ENCODE measurements around the gene ARIH2. TPM values are rescaled to one million over a fixed set of nuclear protein-coding genes. Genes with fewer than 3 reads are reported as not detected.

ARIH2 gene
- total RNA-seq, 1 experiment from 2014 or later, result 100 TPM

DNA sequence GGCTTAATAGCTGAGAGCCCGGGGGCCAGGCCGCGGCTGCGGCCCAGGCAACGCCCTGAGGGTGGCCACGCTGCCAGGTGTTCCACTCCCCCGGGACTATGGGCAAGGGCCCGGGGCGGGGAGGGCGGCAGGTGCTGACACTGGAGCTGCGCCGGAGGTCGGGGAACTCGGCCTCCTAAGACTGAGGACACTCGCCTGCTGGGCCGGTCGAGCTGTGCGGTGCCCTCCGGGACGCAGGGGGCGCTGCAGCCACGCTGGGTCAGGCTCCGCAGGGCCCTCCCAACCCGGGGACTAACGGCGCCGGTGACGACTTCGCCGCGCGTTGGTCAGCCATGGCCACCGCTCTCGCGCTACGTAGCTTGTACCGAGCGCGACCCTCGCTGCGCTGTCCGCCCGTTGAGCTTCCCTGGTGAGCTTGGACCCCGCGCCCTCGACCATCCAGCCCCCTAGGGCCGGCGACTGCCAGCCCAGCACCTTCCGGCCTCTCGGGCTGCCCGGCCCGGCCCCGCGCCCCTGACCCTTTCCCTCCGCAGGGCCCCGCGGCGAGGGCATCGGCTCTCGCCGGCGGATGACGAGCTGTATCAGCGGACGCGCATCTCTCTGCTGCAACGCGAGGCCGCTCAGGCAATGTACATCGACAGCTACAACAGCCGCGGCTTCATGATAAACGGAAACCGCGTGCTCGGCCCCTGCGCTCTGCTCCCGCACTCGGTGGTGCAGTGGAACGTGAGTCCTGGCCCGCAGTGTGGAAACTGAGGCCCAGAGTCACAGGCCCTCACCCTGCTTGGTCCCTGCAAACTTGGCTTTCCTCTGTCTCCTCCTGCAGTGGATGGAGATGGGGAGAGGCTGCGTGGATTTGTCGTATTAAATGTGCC, 103.4 kb downstream of the ARIH2 start, which contains the start of gene NDUFAF3:
Gene NDUFAF3, plus strand, starts transcription at position 309 of the 875 bp plus-strand sequence. Its CDS starts 24 bp downstream, at position 333.
- Histone ChIP-seq H3K9me3 (replicated peaks) (no peaks in the 10 kb centered on the region), H3K27me3 (no peaks in the 10 kb centered on the region), H3K27ac (peak within 1 kb of the TSS; percentile 82), H3K4me3 (peak within 1 kb of the TSS; percentile 90), H3K36me3 (peaks cover 28% of the 10 kb centered on the region), H3K4me1 (peaks cover 6% of the 10 kb centered on the region; the same call in 1 of the 2 replicates)
- DNase-seq, result peak; percentile 96 to 97

GRCh38 chr3:49022688-49023171, 104.1 kb downstream of the ARIH2 start:
- Histone ChIP-seq H3K4me1 (peaks cover 3% of the 10 kb centered on the region; the same call in 1 of the 2 replicates), H3K27me3 (no peaks in the 10 kb centered on the region), H3K27ac (peak overlapping the region; percentile 82), H3K9me3 (replicated peaks) (no peaks in the 10 kb centered on the region), H3K4me3 (peak overlapping the region; percentile 90), H3K36me3 (peaks cover 35% of the 10 kb centered on the region)
- no peak for DNase-seq

GRCh38 chr3:49023775-49024174, 105.1 kb downstream of the ARIH2 start:
- H3K27me3 ChIP-seq, result no peaks in the 10 kb centered on the region
- H3K27ac ChIP-seq, result no peak overlapping the region
- DNase-seq, result no peak
- H3K4me1 ChIP-seq, result peaks cover 8% of the 10 kb centered on the region
- peaks cover 37% of the 10 kb centered on the region for H3K36me3 ChIP-seq
- no peaks in the 10 kb centered on the region for H3K9me3 ChIP-seq (replicated peaks)
- H3K4me3 ChIP-seq, result no peak overlapping the region

DNA sequence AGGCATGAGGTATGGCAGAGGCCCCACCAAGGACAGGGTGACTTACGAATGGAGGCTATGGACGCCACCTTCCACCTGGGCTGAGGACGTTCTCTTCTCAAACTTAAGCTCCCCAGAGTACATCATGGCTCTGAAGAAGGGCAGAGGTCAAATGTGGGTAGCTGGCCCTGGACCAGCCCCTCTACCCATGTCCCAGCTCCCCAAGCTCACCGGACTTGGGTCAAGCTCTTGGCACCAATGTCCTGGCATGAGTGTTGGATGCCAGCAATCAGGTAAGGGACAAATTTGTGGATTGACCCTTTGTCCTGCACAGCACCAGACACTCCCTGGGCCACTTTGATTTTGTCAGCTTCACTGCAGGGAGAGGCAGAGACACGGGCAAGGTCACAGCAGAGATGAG, 105.8 kb downstream of the ARIH2 start:
- Histone ChIP-seq H3K4me1 (peaks cover 8% of the 10 kb centered on the region), H3K36me3 (peaks cover 37% of the 10 kb centered on the region), H3K27ac (no peak overlapping the region), H3K27me3 (no peaks in the 10 kb centered on the region), H3K9me3 (replicated peaks) (no peaks in the 10 kb centered on the region), H3K4me3 (no peak overlapping the region)
- DNase-seq, result no peak

DNA sequence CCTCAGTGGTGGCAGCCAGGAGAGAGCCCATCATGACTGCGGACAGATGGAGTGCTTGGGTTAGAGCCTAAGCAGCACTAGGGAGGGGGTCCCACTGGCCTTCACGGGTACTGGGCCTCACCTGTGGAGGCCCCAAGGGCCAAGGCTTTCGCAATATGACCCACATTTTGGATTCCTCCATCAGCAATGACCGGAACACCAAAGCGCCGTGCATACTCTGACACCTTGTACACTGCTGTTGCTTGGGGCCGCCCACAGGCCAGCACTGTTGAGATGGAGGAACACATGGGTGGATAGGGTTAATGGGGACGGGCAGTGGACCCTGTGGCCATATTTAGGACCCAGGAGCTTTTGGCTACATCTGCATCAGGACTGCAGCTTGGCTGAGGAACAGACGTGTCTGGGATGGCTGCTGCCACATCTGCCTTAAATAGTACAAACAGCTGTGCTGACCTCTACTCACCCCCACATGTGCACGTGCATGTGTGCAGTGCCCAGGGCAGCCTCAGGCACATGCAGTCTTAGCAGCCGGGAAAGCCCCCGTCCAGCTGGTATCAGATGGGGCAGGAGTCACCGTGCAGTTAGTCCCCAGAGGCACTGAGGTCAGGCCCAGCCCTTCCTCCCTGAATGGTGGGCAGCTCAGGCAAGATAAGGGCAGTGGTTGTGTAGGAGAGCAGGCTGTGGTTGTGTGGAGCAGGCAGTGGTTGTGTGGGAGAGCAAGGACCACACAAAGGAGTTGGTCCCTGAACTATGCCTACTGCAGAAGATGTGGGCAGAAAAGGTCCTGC, 106.6 kb downstream of the ARIH2 start:
- H3K9me3 ChIP-seq (replicated peaks), result no peaks in the 10 kb centered on the region
- peaks cover 37% of the 10 kb centered on the region for H3K36me3 ChIP-seq
- H3K27ac ChIP-seq, result no peak overlapping the region
- no peak overlapping the region for H3K4me3 ChIP-seq
- no peaks in the 10 kb centered on the region for H3K27me3 ChIP-seq
- peaks cover 8% of the 10 kb centered on the region for H3K4me1 ChIP-seq
- no peak for DNase-seq

DNA sequence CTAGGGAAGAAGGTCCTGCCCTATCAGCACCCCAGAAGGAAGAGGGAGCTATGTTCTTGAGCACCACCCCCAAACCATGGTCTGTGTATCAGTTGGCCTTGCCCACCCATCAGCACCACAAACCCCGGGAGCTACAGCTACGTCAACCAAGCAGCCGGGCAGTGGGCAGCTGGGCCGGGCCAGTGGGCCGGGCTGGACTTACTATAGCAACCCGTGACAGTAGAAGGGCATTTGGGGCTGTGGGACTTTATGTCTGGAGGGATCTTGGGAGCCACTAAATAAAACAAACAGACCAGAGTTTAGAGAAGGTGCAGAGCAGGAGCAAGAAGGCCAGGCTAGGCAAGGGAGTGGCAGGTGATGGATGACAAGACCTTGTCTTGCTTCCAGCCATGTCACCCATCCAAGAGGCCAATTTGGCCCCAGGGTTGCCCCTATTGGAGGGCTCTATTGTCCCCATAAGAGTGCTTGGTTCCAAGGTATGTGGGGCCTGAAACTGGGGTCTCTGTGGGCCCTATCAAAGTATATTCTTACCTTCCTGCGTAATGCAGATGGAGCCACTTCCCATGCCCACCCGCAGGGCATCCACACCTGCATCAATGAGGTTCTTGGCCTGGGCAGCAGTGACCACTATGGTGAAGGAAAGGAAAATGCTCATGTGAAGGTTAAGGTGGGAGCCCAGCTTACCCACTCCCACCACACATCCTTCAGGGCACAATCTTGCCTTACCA, 107.3 kb downstream of the ARIH2 start:
- no peak for DNase-seq
- Histone ChIP-seq H3K4me3 (no peak overlapping the region), H3K4me1 (peaks cover 8% of the 10 kb centered on the region), H3K9me3 (replicated peaks) (no peaks in the 10 kb centered on the region), H3K36me3 (peaks cover 37% of the 10 kb centered on the region), H3K27me3 (no peaks in the 10 kb centered on the region), H3K27ac (no peak overlapping the region)

DNA sequence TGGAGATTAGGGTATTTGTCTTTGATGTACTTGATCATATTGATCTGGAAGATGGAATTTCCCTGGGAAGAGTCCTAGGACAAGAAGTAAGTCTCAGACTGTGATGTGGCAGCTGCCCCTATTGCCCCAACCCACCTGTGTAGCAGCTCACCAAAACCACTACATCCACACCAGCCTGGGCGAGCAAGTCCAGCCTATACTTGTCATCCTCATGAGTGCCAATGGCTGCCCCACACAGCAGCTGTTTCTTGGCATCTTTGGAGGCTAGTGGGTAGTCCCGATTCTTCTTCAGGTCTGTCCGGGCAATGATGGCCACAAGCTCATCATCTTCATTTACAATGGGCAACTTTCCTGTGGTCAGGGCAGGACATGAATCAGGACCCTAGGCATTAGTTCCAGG, 107.9 kb downstream of the ARIH2 start:
- no peak overlapping the region for H3K27ac ChIP-seq
- no peaks in the 10 kb centered on the region for H3K27me3 ChIP-seq
- no peaks in the 10 kb centered on the region for H3K9me3 ChIP-seq (replicated peaks)
- DNase-seq, result no peak
- no peak overlapping the region for H3K4me3 ChIP-seq
- H3K36me3 ChIP-seq, result peaks cover 41% of the 10 kb centered on the region
- peaks cover 8% of the 10 kb centered on the region for H3K4me1 ChIP-seq

GRCh38 chr3:49027634-49028033, 109.0 kb downstream of the ARIH2 start:
- Histone ChIP-seq H3K27ac (no peak overlapping the region), H3K9me3 (replicated peaks) (no peaks in the 10 kb centered on the region), H3K27me3 (no peaks in the 10 kb centered on the region), H3K36me3 (peaks cover 51% of the 10 kb centered on the region), H3K4me3 (no peak overlapping the region), H3K4me1 (peaks cover 8% of the 10 kb centered on the region)
- DNase-seq, result no peak

DNA sequence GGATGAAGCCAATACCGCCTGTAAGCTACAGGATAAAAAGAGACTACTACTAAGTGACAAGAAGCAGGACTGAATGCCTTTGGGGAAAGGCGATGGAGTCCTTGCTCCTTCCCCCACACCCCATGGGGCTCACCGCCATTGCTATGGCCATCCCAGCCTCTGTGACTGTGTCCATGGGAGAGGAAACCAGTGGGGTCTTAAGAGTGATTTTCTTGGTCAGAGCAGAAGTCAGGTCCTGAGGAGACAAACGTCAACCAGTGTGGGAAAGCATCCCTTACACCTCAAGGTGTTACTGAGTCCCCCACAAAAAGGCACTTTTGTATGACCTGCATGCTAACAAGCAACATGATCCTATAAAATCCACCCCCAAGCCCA, 109.6 kb downstream of the ARIH2 start:
- H3K27me3 ChIP-seq, result no peaks in the 10 kb centered on the region
- peaks cover 53% of the 10 kb centered on the region for H3K36me3 ChIP-seq
- H3K4me1 ChIP-seq, result peaks cover 6% of the 10 kb centered on the region
- H3K9me3 ChIP-seq (replicated peaks), result no peaks in the 10 kb centered on the region
- H3K27ac ChIP-seq, result no peak overlapping the region; the same call in 1 of the 2 replicates
- no peak for DNase-seq
- peak overlapping the region; percentile 66 for H3K4me3 ChIP-seq

DNA sequence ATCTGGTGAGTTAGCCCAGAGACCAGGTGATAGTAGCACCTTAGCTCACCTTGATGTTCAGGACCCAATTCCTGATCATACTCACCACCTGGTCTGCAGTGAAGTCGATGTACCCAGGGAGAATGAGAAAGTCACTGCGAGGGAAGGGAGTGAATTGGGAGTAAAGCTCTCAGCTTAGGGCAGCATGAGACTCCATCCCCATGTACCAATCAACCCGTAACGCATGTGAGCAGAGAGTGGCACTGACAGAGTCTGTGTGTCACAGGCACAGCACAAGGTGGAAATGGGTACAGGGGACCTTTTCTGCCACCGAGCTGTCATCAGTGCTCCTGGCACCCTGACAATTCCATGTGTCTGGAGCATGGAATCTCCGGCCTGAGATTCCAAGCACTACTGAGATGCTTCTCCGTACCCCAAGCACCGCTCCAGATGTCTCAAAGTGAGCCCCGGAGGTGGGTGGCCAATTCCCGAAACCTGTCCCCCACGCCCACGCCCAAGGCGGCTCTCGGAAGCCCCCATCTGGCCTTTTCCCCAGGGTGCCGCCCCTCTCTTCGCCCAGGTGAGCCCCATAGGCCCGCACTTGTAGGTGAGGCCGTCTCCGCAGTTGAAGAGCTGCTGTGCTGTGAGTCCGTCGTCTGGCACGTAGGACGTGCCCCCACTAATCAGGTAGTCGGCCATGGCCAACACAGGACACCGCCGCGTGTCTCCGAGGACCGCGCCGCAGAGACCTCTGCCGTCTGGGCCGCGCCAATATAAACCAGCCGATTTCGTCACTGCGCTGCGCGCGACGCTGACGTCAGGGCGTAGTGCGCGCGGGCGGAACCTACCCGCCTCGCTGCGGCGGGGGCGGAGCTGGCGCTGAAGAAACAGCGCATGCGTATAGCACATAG, 110.3 kb downstream of the ARIH2 start, which contains the start of gene IMPDH2:
Gene IMPDH2, minus strand, starts transcription at position 726 of the 890 bp plus-strand sequence. Its CDS starts 48 bp downstream, at position 678.
- Histone ChIP-seq H3K9me3 (replicated peaks) (no peaks in the 10 kb centered on the region), H3K36me3 (peaks cover 53% of the 10 kb centered on the region), H3K27ac (peak within 1 kb of the TSS; percentile 60), H3K27me3 (no peaks in the 10 kb centered on the region), H3K4me3 (peak within 1 kb of the TSS; percentile 66), H3K4me1 (peaks cover 6% of the 10 kb centered on the region)
- DNase-seq, result peak; percentile 87 to 92

GRCh38 chr3:49029563-49029884, 110.9 kb downstream of the ARIH2 start:
- peaks cover 56% of the 10 kb centered on the region for H3K36me3 ChIP-seq
- peak overlapping the region; percentile 66 for H3K4me3 ChIP-seq
- H3K4me1 ChIP-seq, result peaks cover 6% of the 10 kb centered on the region
- no peaks in the 10 kb centered on the region for H3K9me3 ChIP-seq (replicated peaks)
- H3K27me3 ChIP-seq, result no peaks in the 10 kb centered on the region
- no peak for DNase-seq
- no peak overlapping the region for H3K27ac ChIP-seq

DNA sequence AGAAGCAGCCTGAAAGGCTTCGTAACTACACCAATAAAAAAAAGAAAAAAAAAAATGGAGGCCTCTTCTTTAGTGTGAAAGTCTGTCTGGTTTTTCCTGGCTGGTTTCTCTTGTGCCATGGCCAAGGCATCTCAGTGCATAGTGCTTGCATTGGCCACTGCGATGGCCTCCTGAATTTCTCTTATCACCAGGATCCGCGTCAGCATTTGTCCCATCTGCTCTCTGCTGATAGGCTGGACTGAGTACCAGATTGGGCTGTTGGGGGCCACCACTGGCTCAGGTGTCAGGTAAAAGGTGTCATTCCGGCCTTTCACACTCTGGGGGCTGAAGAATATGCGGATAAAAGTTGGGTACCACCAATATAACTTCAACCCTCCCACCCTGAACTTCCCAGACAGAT, 111.7 kb downstream of the ARIH2 start:
- no peak for DNase-seq
- Histone ChIP-seq H3K27ac (no peak overlapping the region), H3K9me3 (replicated peaks) (no peaks in the 10 kb centered on the region), H3K4me3 (no peak overlapping the region), H3K4me1 (peaks cover 6% of the 10 kb centered on the region), H3K27me3 (no peaks in the 10 kb centered on the region), H3K36me3 (peaks cover 56% of the 10 kb centered on the region)

GRCh38 chr3:49032646-49033304, 114.1 kb downstream of the ARIH2 start:
- no peaks in the 10 kb centered on the region for H3K27me3 ChIP-seq
- no peak overlapping the region for H3K4me3 ChIP-seq
- no peak overlapping the region for H3K27ac ChIP-seq
- peaks cover 6% of the 10 kb centered on the region for H3K4me1 ChIP-seq
- no peak for DNase-seq
- H3K9me3 ChIP-seq (replicated peaks), result no peaks in the 10 kb centered on the region
- H3K36me3 ChIP-seq, result peaks cover 35% of the 10 kb centered on the region

All from SJCRH30 (cell line).